ENCODE results near the gene AASS.

DNA sequence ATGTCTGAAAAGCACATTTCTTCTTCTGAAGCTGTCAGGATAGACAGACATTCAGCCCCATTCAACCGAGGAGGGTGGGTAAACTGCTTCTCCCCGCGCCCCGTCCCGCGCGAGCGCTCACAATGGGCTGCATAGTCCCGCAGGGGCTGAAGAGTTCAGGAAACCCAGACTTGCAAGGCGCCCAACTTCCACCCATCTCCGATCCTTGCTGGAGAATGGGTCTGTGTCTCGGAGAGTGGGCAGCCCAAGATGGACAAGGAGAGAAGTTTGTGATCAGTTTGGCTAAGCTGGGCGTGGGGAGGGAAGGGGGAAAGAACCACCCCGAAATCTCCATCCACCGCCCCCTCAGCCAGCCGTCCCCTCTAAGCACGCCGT, 686 bp downstream of the AASS start:
- TF ChIP-seq, protein P1, sequence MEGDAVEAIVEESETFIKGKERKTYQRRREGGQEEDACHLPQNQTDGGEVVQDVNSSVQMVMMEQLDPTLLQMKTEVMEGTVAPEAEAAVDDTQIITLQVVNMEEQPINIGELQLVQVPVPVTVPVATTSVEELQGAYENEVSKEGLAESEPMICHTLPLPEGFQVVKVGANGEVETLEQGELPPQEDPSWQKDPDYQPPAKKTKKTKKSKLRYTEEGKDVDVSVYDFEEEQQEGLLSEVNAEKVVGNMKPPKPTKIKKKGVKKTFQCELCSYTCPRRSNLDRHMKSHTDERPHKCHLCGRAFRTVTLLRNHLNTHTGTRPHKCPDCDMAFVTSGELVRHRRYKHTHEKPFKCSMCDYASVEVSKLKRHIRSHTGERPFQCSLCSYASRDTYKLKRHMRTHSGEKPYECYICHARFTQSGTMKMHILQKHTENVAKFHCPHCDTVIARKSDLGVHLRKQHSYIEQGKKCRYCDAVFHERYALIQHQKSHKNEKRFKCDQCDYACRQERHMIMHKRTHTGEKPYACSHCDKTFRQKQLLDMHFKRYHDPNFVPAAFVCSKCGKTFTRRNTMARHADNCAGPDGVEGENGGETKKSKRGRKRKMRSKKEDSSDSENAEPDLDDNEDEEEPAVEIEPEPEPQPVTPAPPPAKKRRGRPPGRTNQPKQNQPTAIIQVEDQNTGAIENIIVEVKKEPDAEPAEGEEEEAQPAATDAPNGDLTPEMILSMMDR (IDR thresholded peaks at IDR 0.05; ENCODE audit: low read depth, low read length, missing input control) = no peak
- TF ChIP-seq REST (IDR thresholded peaks at IDR 0.05) = no peak
- no peak for TF ChIP-seq TAF1 (conservative IDR thresholded peaks at IDR 0.05)
- no peak for TF ChIP-seq NR2F2 (IDR thresholded peaks at IDR 0.05)
- TF ChIP-seq, protein P2, sequence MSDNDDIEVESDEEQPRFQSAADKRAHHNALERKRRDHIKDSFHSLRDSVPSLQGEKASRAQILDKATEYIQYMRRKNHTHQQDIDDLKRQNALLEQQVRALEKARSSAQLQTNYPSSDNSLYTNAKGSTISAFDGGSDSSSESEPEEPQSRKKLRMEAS (IDR thresholded peaks at IDR 0.05) = no peak
- no peak for TF ChIP-seq EGR1 (IDR thresholded peaks at IDR 0.05; ENCODE audit: low read depth in 2 of 2)
- TF ChIP-seq, protein P3, sequence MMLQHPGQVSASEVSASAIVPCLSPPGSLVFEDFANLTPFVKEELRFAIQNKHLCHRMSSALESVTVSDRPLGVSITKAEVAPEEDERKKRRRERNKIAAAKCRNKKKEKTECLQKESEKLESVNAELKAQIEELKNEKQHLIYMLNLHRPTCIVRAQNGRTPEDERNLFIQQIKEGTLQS (IDR thresholded peaks at IDR 0.05) = no peak
- no peak for TF ChIP-seq SP1 (IDR thresholded peaks at IDR 0.05)
- TF ChIP-seq JUND (IDR thresholded peaks at IDR 0.05) = no peak
- no peak for TF ChIP-seq YY1 (IDR thresholded peaks at IDR 0.05)
- TF ChIP-seq RAD21 (IDR thresholded peaks at IDR 0.05) = no peak
- TF ChIP-seq RXRA (IDR thresholded peaks at IDR 0.05) = no peak
- TF ChIP-seq ZBTB33 (IDR thresholded peaks at IDR 0.05) = no peak
- TF ChIP-seq GABPA (IDR thresholded peaks at IDR 0.05 in 1 of 2, conservative IDR thresholded peaks at IDR 0.05 in 1 of 2) = no peak

All from liver (tissue), 3 donors.